IPS-18a (cell line): Measurements from ENCODE around the gene TSHZ2.

Experiments
- H3K27ac ChIP-seq: one replicate; pipeline ENCODE4 v1.5.1; 2013; ENCODE audit warnings: low read length
- H3K27me3 ChIP-seq: one replicate; pipeline ENCODE4 v1.6.1; 2013; ENCODE audit warnings: mild to moderate bottlenecking, low read length; ENCODE audit not compliant: control insufficient read depth, insufficient read depth
- H3K36me3 ChIP-seq: one replicate; pipeline ENCODE4 v1.6.1; 2013; ENCODE audit warnings: low read depth, low read length; ENCODE audit not compliant: control insufficient read depth
- H3K4me1 ChIP-seq: one replicate; pipeline ENCODE4 v1.6.1; 2013; ENCODE audit warnings: low read depth, low read length; ENCODE audit not compliant: control insufficient read depth
- H3K4me3 ChIP-seq: one replicate; pipeline ENCODE4 v1.5.1; 2013; ENCODE audit warnings: low read length
- H3K9ac ChIP-seq: one replicate; pipeline ENCODE4 v1.6.1; 2013; ENCODE audit warnings: mild to moderate bottlenecking, low read length, moderate library complexity
- H3K9me3 ChIP-seq: one replicate; pipeline ENCODE4 v1.6.1; 2013; ENCODE audit warnings: low read depth, low read length; ENCODE audit not compliant: control insufficient read depth

Gene TSHZ2

GRCh38 chr20:53255102-53255710 lies 283.0 kb downstream of the TSHZ2 start:
- Histone ChIP-seq H3K4me1 (no peaks in the 10 kb centered on the region), H3K4me3 (no peak overlapping the region), H3K9me3 (no peaks in the 10 kb centered on the region), H3K36me3 (no peaks in the 10 kb centered on the region), H3K9ac (no peak overlapping the region), H3K27me3 (no peaks in the 10 kb centered on the region), H3K27ac (no peak overlapping the region)

DNA sequence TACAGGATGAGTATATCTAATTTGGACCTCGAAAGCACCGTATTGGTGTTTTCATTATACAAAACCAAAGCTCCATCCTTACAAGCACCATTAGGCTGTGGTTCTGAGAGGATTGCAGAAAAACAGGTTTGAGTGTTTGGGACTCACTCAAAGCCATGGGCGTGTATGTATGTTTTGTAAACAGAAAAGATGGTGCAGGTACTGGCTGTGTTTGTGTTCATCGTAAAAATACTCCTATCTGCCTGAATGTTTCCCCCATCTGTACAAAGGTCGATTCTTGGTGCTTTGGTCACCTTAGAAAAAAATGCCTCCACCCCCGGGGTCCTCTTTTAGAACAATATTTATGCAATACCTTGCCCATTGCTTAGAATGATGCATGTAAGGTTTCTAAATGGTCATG lies 286.6 kb downstream of the TSHZ2 start:
- Histone ChIP-seq H3K9me3 (no peaks in the 10 kb centered on the region), H3K27ac (no peak overlapping the region), H3K27me3 (no peaks in the 10 kb centered on the region), H3K36me3 (no peaks in the 10 kb centered on the region), H3K4me1 (no peaks in the 10 kb centered on the region), H3K4me3 (no peak overlapping the region), H3K9ac (no peak overlapping the region)

DNA sequence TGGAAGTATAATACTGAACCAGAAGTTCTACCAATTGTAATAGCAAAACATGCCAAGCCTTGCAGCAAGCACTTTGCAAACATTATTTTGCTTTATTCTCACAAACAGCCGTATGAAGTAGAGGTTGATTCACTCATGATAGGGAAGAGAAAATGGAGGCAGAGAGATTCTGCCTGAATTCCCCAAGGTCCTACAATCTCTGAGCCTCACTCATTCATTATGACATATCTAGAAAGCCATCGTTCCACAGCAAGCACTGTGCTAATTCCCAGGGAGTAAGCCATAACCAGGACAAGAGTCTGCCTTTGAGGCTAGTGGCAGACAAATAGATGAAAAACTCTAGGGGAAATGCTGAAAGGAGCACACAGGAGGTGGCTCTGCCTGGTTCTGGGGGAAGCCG lies 288.0 kb downstream of the TSHZ2 start:
- H3K27me3 ChIP-seq: no peaks in the 10 kb centered on the region
- peaks cover 3% of the 10 kb centered on the region for H3K4me1 ChIP-seq
- H3K27ac ChIP-seq: no peak overlapping the region
- H3K9ac ChIP-seq: no peak overlapping the region
- no peaks in the 10 kb centered on the region for H3K9me3 ChIP-seq
- no peaks in the 10 kb centered on the region for H3K36me3 ChIP-seq
- H3K4me3 ChIP-seq: no peak overlapping the region

GRCh38 chr20:53260591-53260990 lies 288.4 kb downstream of the TSHZ2 start:
- Histone ChIP-seq H3K4me1 (peaks cover 7% of the 10 kb centered on the region), H3K9me3 (no peaks in the 10 kb centered on the region), H3K27ac (no peak overlapping the region), H3K9ac (no peak overlapping the region), H3K4me3 (no peak overlapping the region), H3K36me3 (no peaks in the 10 kb centered on the region), H3K27me3 (no peaks in the 10 kb centered on the region)

DNA sequence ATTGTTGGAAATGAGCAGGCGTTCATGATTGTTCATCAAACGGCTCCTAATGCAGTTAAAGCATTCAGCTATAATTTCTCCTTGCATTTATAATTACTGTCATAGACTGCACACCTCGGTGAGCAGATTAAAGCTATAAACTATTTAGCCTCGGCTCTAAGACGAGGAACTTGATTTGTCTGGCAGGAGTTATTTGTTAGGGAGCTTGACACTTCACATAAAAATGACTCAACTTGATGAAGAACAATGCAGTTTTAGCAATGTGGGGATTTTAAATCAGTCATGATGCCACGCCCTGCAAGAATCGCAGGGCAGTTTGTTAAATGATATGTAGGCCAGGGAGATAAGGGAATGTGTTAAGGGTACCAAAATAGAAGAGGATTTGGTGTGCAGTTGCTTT lies 290.2 kb downstream of the TSHZ2 start:
- no peaks in the 10 kb centered on the region for H3K36me3 ChIP-seq
- H3K9me3 ChIP-seq: no peaks in the 10 kb centered on the region
- no peaks in the 10 kb centered on the region for H3K27me3 ChIP-seq
- no peak overlapping the region for H3K4me3 ChIP-seq
- no peak overlapping the region for H3K9ac ChIP-seq
- no peak overlapping the region for H3K27ac ChIP-seq
- H3K4me1 ChIP-seq: peaks cover 9% of the 10 kb centered on the region

DNA sequence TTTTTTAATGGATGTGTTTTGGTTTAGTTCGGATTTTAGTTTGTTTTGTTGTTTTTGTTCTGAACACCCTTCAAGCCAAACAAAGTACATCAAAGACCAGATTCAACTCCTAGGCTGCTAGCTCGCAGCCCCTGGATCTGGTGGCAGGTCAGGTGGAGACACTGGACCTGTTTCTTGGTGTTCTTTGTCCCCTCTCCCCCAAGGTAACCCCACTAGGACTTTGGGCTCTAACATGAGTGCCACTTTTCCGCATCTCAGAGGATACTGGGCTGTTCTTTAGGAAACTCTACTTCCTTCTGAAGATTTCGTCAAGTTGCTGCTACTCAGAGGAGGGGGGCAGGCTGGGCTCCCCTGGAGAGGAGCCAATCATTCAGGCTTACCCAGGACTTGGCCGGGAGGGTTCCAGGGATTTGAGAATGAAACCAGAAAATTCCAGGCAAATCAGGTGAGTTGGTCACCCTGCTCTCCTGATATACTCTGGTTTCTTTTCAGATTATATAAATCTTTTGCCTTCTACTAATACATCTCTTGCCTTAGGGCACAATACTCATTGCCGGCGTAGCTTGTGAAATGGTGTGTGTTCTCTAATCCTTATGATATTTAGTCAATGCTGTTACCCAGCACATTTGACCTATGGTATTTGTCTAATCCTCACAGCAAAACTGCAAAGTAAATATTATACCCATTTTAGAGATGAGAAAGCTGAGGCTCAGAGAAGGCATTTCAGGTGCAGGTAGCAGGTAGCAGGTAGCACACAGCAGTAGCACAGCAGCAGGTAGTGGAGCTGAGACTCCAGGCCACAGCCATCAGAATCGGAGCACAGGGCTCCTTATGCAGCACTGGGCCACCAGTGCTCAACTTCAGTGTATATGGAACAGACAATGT lies 291.6 kb downstream of the TSHZ2 start:
- Histone ChIP-seq H3K27me3 (no peaks in the 10 kb centered on the region), H3K9ac (no peak overlapping the region), H3K36me3 (no peaks in the 10 kb centered on the region), H3K27ac (no peak overlapping the region), H3K4me3 (no peak overlapping the region), H3K4me1 (peaks cover 12% of the 10 kb centered on the region), H3K9me3 (no peaks in the 10 kb centered on the region)

- no peak overlapping the region for H3K9ac ChIP-seq
These were observed 292.4 kb downstream of the TSHZ2 start for GRCh38 chr20:53264604-53265003.

DNA sequence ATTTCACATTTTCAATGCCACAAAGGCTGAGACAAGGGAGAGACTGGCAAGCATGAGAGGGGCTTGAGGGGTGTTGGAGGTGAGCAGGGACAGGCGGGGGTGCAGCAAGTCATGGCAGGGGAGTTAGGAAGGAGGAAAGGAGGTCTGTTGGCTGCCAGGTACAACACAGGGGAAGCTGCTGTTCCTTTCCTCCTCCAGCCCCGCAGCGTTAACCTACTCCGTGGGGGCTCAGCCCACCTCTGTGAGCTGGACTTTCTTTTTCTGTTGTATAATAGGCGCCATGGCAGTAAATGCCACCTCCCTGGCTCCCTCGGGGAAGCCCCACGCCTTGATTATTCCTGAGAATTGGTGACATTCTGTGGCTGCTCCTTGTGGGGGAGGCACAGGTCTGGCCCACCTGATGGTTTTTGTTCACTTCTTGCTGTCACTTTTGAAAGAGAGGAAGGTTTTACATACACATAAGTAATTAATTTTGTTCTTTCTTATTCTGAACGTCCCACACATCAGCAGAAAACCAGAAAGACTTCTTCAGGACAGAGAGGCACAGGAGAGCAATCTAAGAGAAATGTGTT lies 293.2 kb downstream of the TSHZ2 start:
- Histone ChIP-seq H3K9ac (no peak overlapping the region), H3K27ac (no peak overlapping the region), H3K4me1 (peaks cover 12% of the 10 kb centered on the region), H3K27me3 (no peaks in the 10 kb centered on the region), H3K36me3 (no peaks in the 10 kb centered on the region), H3K9me3 (no peaks in the 10 kb centered on the region), H3K4me3 (no peak overlapping the region)

More at GRCh38 chr20:53264604-53265003, 292.4 kb downstream of the TSHZ2 start:
- H3K9me3 ChIP-seq: no peaks in the 10 kb centered on the region
- H3K27ac ChIP-seq: no peak overlapping the region
- no peaks in the 10 kb centered on the region for H3K27me3 ChIP-seq
- no peak overlapping the region for H3K4me3 ChIP-seq
- H3K4me1 ChIP-seq: peaks cover 12% of the 10 kb centered on the region
- no peaks in the 10 kb centered on the region for H3K36me3 ChIP-seq

DNA sequence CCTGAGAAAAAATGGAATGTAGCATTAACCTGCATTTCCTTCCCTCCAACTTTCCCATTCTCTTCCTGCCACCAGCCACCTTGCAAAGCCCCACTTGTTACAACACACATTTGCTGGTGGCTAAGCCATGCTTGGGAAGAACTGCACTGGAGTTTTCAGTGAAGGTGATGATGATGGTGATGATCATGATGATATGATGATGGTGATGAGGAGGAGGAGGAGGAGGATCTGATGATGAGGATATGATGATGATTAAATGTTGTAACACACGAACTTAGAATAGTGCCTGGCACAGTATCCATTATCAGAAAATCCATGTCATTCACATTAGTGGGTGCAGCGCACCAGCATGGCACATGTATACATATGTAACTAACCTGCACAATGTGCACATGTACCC lies 297.2 kb downstream of the TSHZ2 start:
- no peak overlapping the region for H3K27ac ChIP-seq
- H3K9ac ChIP-seq: no peak overlapping the region
- H3K4me1 ChIP-seq: peaks cover 12% of the 10 kb centered on the region
- no peaks in the 10 kb centered on the region for H3K9me3 ChIP-seq
- H3K36me3 ChIP-seq: no peaks in the 10 kb centered on the region
- H3K4me3 ChIP-seq: no peak overlapping the region
- no peaks in the 10 kb centered on the region for H3K27me3 ChIP-seq

GRCh38 chr20:53270792-53271375 lies 298.7 kb downstream of the TSHZ2 start:
- no peaks in the 10 kb centered on the region for H3K36me3 ChIP-seq
- H3K27ac ChIP-seq: no peak overlapping the region
- H3K4me3 ChIP-seq: no peak overlapping the region
- H3K4me1 ChIP-seq: peaks cover 4% of the 10 kb centered on the region
- H3K9ac ChIP-seq: no peak overlapping the region
- no peaks in the 10 kb centered on the region for H3K27me3 ChIP-seq
- H3K9me3 ChIP-seq: no peaks in the 10 kb centered on the region

DNA sequence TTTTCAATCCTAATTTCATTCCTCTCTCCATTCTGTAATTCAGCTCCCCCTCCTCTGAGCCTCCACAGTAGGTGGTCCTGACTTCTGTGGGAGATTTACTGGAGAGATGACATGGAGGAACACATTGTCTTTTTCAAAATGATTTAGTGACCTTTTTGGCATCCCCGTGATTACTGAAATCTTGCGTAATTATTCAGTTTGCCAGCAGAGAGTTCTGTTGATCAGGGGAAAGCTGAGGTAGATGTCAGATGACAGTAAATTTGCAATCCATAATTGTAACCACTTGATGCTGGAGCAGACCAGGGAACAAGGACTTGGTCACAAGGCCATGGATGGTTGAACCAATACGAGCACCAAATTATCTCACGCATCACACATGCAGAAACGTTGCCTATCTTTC lies 302.2 kb downstream of the TSHZ2 start:
- H3K9ac ChIP-seq: no peak overlapping the region
- H3K9me3 ChIP-seq: no peaks in the 10 kb centered on the region
- no peaks in the 10 kb centered on the region for H3K4me1 ChIP-seq
- H3K27me3 ChIP-seq: no peaks in the 10 kb centered on the region
- H3K4me3 ChIP-seq: no peak overlapping the region
- H3K36me3 ChIP-seq: no peaks in the 10 kb centered on the region
- H3K27ac ChIP-seq: no peak overlapping the region
